ENCODE measurements around the gene STT3B. TPM values are rescaled to one million over a fixed set of nuclear protein-coding genes. Genes with fewer than 3 reads are reported as not detected.

The STT3B gene
- total and polyA plus RNA-seq, 2 of the 4 experiments (the other 2 are of a cell fraction), result 45.5 to 86.4 TPM

DNA sequence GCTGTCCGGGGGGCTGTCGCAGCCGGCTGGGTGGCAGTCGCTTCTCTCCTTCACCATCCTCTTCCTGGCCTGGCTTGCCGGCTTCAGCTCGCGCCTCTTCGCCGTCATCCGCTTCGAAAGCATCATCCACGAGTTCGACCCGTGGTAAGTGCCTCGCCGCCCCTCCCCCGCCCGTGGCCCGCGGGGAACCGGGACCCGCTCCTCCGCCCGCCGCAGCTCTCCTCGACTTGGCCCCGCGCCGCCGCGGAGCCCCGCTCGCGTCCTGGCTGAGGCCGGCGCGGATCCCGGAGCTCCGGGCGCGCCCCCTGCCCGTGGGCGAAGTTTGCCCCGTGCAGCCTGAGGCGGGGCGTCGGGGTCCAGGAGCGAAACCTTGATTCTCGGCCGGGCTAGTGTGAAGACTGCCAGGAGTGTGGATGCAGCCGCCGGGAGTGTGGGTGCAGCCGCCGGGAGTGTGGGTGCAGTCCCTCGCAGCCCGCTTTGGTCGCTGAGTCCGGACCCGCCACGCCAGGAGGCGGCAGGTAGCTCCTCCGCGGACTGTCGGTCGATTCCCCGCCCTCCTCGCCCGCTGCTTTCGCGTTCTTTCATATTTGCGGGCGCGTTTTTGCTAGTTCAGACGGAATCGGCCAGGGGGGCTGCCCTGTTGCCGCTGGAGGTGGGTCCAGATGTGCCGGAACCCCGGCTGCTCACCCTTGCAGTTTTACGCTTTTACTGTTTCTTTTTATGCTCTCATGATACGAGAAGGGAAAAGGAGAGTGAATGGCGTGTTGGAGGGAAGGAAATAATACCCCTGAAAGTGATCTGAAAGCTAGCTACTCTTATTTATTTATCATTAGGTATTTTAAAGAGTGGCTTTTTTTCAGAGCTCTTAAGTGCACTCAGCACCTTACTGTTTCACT, 692 bp downstream of the STT3B start:
- H3K27me3 ChIP-seq (ENCODE audit: control insufficient read depth, insufficient read depth, low read length), result no peaks in the 10 kb centered on the region
- no peak overlapping the region for H2BK20ac ChIP-seq (ENCODE audit: low read depth, low read length)
- peak overlapping the region; percentile 52 for H3K23ac ChIP-seq (ENCODE audit: low read depth, low read length)
- H3K4me1 ChIP-seq (ENCODE audit: control insufficient read depth, insufficient read depth, low read length), result no peaks in the 10 kb centered on the region
- no peak overlapping the region; the same call in 1 of the 2 replicates for H3K56ac ChIP-seq (ENCODE audit: extremely low read depth, insufficient read depth, low read length)
- H4K20me1 ChIP-seq (ENCODE audit: insufficient read depth, low read length), result peaks cover 31% of the 10 kb centered on the region
- H2BK5ac ChIP-seq (ENCODE audit: low read depth, low read length, poor library complexity, severe bottlenecking), result peak overlapping the region; percentile 67
- peak overlapping the region; percentile 74; the same call in 1 of the 2 replicates for H3K14ac ChIP-seq (replicated peaks; ENCODE audit: low read depth, low read length)
- no peak overlapping the region for H2BK120ac ChIP-seq (ENCODE audit: low read depth, low read length)
- H2BK15ac ChIP-seq (ENCODE audit: low read depth, low read length), result no peak overlapping the region
- 0% methylated on average over 49 of the region's 81 CpGs; no CpG with 5 or more reads in 1 of the 2 experiments for WGBS, 2 experiments (ENCODE audit: extremely low coverage in 2 of 2, insufficient read length in 1 of 2)
- H3K27ac ChIP-seq (ENCODE audit: insufficient read depth, low read length), result peak overlapping the region; percentile 92
- H3K4me3 ChIP-seq (ENCODE audit: insufficient read depth, low read depth, low read length), result peak overlapping the region; percentile 77
- H2AK9ac ChIP-seq (replicated peaks; ENCODE audit: low read depth, low read length, poor library complexity), result peak overlapping the region; percentile 92
- ATAC-seq (ENCODE audit: low read depth) (peak; percentile 1), DNase-seq (peak; percentile 1)
- no peaks in the 10 kb centered on the region for H3K9me1 ChIP-seq (ENCODE audit: insufficient read depth, low read length)
- dilution Hi-C loops (cut with HindIII; ENCODE audit: low sequenced_read_pairs, unreplicated experiment) (no loop called here), in situ Hi-C loops (cut with MboI; ENCODE audit: low sequenced_read_pairs) (no loop called here), intact Hi-C loops (cut with micrococcal nuclease) (loop anchor here (1.0 to 10.0 kb wide), 5 partner anchors 169 to 761 kb away; no protein-coding TSS in a partner anchor)
- no peak overlapping the region for H4K5ac ChIP-seq (ENCODE audit: low read depth, low read length)
- peak overlapping the region; percentile 23; the same call in 1 of the 2 replicates for H3K4ac ChIP-seq (ENCODE audit: low read depth, low read length)
- ChIA-PET POLR2A (ENCODE audit: unreplicated experiment) (interaction anchor here (0.6 kb wide), 1 partner anchor 726 kb away, joined by 4 read pairs; no protein-coding TSS in a partner anchor), CTCF (interaction anchor here (0.5 to 0.6 kb wide), 2 partner anchors 178 to 1457 kb away, joined by 3 to 12 read pairs; no protein-coding TSS in a partner anchor)
- H3K9me3 ChIP-seq (ENCODE audit: control insufficient read depth, insufficient read depth, low read length), result no peaks in the 10 kb centered on the region
- peak overlapping the region in 1 of 2 experiments; percentile 41; a peak in 1 of 4 replicates for H4K8ac ChIP-seq (ENCODE audit: low read depth in 2 of 2, low read length in 2 of 2)
- no peak overlapping the region for H2AK5ac ChIP-seq (ENCODE audit: low read depth, low read length)
- peaks cover 7 to 24% of the 10 kb centered on the region in 2 experiments; a peak in 2 of 4 replicates for H3K79me1 ChIP-seq (ENCODE audit: low read depth in 1 of 2, low read length in 2 of 2)
- no TSS peak for BruUV-seq (replicated peaks)
- H4K91ac ChIP-seq (ENCODE audit: insufficient read depth, low read depth, low read length), result no peak overlapping the region
- TF ChIP-seq RFX5 (IDR thresholded peaks at IDR 0.05; ENCODE audit: low read depth, low read length) (no peak), MXI1 (IDR thresholded peaks at IDR 0.05; ENCODE audit: borderline replicate concordance, low read depth, low read length) (peak; percentile 46; the same call in 1 of the 2 replicates), POLR2A (IDR thresholded peaks at IDR 0.05; ENCODE audit: low read depth, low read length) (no peak), RAD21 (IDR thresholded peaks at IDR 0.05; ENCODE audit: low read length) (no peak)
- TF ChIP-seq, protein P1, sequence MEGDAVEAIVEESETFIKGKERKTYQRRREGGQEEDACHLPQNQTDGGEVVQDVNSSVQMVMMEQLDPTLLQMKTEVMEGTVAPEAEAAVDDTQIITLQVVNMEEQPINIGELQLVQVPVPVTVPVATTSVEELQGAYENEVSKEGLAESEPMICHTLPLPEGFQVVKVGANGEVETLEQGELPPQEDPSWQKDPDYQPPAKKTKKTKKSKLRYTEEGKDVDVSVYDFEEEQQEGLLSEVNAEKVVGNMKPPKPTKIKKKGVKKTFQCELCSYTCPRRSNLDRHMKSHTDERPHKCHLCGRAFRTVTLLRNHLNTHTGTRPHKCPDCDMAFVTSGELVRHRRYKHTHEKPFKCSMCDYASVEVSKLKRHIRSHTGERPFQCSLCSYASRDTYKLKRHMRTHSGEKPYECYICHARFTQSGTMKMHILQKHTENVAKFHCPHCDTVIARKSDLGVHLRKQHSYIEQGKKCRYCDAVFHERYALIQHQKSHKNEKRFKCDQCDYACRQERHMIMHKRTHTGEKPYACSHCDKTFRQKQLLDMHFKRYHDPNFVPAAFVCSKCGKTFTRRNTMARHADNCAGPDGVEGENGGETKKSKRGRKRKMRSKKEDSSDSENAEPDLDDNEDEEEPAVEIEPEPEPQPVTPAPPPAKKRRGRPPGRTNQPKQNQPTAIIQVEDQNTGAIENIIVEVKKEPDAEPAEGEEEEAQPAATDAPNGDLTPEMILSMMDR (conservative IDR thresholded peaks at IDR 0.05; ENCODE audit: low read depth, low read length), result no peak
- TF ChIP-seq, protein P2, sequence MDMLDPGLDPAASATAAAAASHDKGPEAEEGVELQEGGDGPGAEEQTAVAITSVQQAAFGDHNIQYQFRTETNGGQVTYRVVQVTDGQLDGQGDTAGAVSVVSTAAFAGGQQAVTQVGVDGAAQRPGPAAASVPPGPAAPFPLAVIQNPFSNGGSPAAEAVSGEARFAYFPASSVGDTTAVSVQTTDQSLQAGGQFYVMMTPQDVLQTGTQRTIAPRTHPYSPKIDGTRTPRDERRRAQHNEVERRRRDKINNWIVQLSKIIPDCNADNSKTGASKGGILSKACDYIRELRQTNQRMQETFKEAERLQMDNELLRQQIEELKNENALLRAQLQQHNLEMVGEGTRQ (IDR thresholded peaks at IDR 0.05; ENCODE audit: low read depth, low read length), result no peak
- no peaks in the 10 kb centered on the region for H3K36me3 ChIP-seq (ENCODE audit: control insufficient read depth, insufficient read depth, low read length)
- H3K18ac ChIP-seq (ENCODE audit: low read depth, low read length), result no peak overlapping the region; the same call in 1 of the 2 replicates
- H3K4me2 ChIP-seq (ENCODE audit: low read depth, low read length), result peak overlapping the region; percentile 99
- peak overlapping the region; percentile 96 for H2AFZ ChIP-seq (replicated peaks; ENCODE audit: low read length, poor library complexity)
- H3K9ac ChIP-seq (ENCODE audit: low read depth, low read length), result peak overlapping the region; percentile 79
